BLaER1 (cell line): ENCODE measurements around the gene IZUMO1.

Experiments used
- H3K27ac ChIP-seq: shearing (Covaris generic); formaldehyde crosslinking; 2 replicates; pipeline ENCODE4 v1.8.1; 2022
- H3K27me3 ChIP-seq: shearing (Covaris generic); formaldehyde crosslinking; 2 replicates; pipeline ENCODE4 v1.8.1; 2022
- H3K36me3 ChIP-seq: shearing (Covaris generic); formaldehyde crosslinking; 2 replicates; pipeline ENCODE4 v1.8.1; 2022
- H3K4me1 ChIP-seq: shearing (Covaris generic); formaldehyde crosslinking; 2 replicates; pipeline ENCODE4 v1.8.1; 2022
- H3K4me2 ChIP-seq: shearing (Covaris generic); formaldehyde crosslinking; 2 replicates; pipeline ENCODE4 v1.8.1; 2022
- H3K4me3 ChIP-seq: shearing (Covaris generic); formaldehyde crosslinking; 2 replicates; pipeline ENCODE4 v1.8.1; 2022
- H3K9ac ChIP-seq: shearing (Covaris generic); formaldehyde crosslinking; 2 replicates; pipeline ENCODE4 v1.8.1; 2022
- H3K9me3 ChIP-seq: shearing (Covaris generic); formaldehyde crosslinking; 2 replicates; pipeline ENCODE4 v1.8.1; 2022
- H4K20me1 ChIP-seq: shearing (Covaris generic); formaldehyde crosslinking; 2 replicates; pipeline ENCODE4 v1.8.1; 2022
- Cebpa-rat ChIP-seq: shearing (Covaris generic); IDR thresholded peaks from 2 replicates; pipeline ENCODE4 v1.8.1; 2022

IZUMO1 gene

GRCh38 chr19:48738557-48739403, 7.9 kb downstream of the IZUMO1 start:
- peak overlapping the region; percentile 94 for H3K4me3 ChIP-seq
- no peaks in the 10 kb centered on the region for H3K27me3 ChIP-seq
- TF ChIP-seq Cebpa-rat = no peak
- H3K36me3 ChIP-seq = peaks cover 28% of the 10 kb centered on the region
- H3K27ac ChIP-seq = peak overlapping the region; percentile 98
- H3K9ac ChIP-seq = peak overlapping the region; percentile 95
- peaks cover 34% of the 10 kb centered on the region for H3K4me1 ChIP-seq
- no peaks in the 10 kb centered on the region for H4K20me1 ChIP-seq
- H3K4me2 ChIP-seq = peak overlapping the region; percentile 99
- H3K9me3 ChIP-seq = no peaks in the 10 kb centered on the region

- Histone ChIP-seq H3K27ac (no peak overlapping the region), H3K9me3 (no peaks in the 10 kb centered on the region), H3K4me2 (no peak overlapping the region), H3K4me1 (peaks cover 34% of the 10 kb centered on the region), H3K9ac (no peak overlapping the region), H3K36me3 (peaks cover 33% of the 10 kb centered on the region), H3K27me3 (no peaks in the 10 kb centered on the region), H4K20me1 (no peaks in the 10 kb centered on the region), H3K4me3 (no peak overlapping the region)
- TF ChIP-seq Cebpa-rat = no peak
These were observed 9.2 kb downstream of the IZUMO1 start for GRCh38 chr19:48737360-48737998.

GRCh38 chr19:48735031-48735615, 11.6 kb downstream of the IZUMO1 start:
- H3K27ac ChIP-seq = no peak overlapping the region
- H3K36me3 ChIP-seq = peaks cover 52% of the 10 kb centered on the region

GRCh38 chr19:48734625-48735024, 12.1 kb downstream of the IZUMO1 start:
- Histone ChIP-seq H3K27me3 (no peaks in the 10 kb centered on the region), H3K4me2 (no peak overlapping the region), H3K27ac (no peak overlapping the region), H3K36me3 (peaks cover 57% of the 10 kb centered on the region), H3K4me3 (no peak overlapping the region), H3K9ac (no peak overlapping the region), H3K9me3 (peaks cover 16% of the 10 kb centered on the region), H3K4me1 (peaks cover 11% of the 10 kb centered on the region), H4K20me1 (no peaks in the 10 kb centered on the region)
- TF ChIP-seq Cebpa-rat = no peak

More at GRCh38 chr19:48735031-48735615, 11.6 kb downstream of the IZUMO1 start:
- Histone ChIP-seq H3K27me3 (no peaks in the 10 kb centered on the region), H3K9ac (no peak overlapping the region), H3K4me1 (peaks cover 11% of the 10 kb centered on the region), H3K4me2 (no peak overlapping the region), H3K9me3 (peaks cover 11% of the 10 kb centered on the region), H3K4me3 (no peak overlapping the region), H4K20me1 (no peaks in the 10 kb centered on the region)
- no peak for TF ChIP-seq Cebpa-rat

GRCh38 chr19:48731452-48731851, 15.3 kb downstream of the IZUMO1 start:
- H3K27me3 ChIP-seq = no peaks in the 10 kb centered on the region
- peaks cover 8% of the 10 kb centered on the region for H3K4me1 ChIP-seq
- peaks cover 47% of the 10 kb centered on the region for H3K9me3 ChIP-seq

GRCh38 chr19:48728911-48729664, 17.6 kb downstream of the IZUMO1 start:
- Histone ChIP-seq H3K4me2 (no peak overlapping the region), H3K36me3 (peaks cover 79% of the 10 kb centered on the region), H3K9ac (no peak overlapping the region), H3K4me3 (no peak overlapping the region), H3K4me1 (peaks cover 30% of the 10 kb centered on the region), H3K9me3 (peaks cover 54% of the 10 kb centered on the region), H3K27ac (no peak overlapping the region), H4K20me1 (no peaks in the 10 kb centered on the region), H3K27me3 (no peaks in the 10 kb centered on the region)
- no peak for TF ChIP-seq Cebpa-rat

More at GRCh38 chr19:48731452-48731851, 15.3 kb downstream of the IZUMO1 start:
- H3K27ac ChIP-seq = no peak overlapping the region
- no peak overlapping the region for H3K4me2 ChIP-seq
- H3K4me3 ChIP-seq = no peak overlapping the region
- no peak overlapping the region for H3K9ac ChIP-seq
- no peaks in the 10 kb centered on the region for H4K20me1 ChIP-seq
- TF ChIP-seq Cebpa-rat = no peak
- H3K36me3 ChIP-seq = peaks cover 87% of the 10 kb centered on the region

DNA sequence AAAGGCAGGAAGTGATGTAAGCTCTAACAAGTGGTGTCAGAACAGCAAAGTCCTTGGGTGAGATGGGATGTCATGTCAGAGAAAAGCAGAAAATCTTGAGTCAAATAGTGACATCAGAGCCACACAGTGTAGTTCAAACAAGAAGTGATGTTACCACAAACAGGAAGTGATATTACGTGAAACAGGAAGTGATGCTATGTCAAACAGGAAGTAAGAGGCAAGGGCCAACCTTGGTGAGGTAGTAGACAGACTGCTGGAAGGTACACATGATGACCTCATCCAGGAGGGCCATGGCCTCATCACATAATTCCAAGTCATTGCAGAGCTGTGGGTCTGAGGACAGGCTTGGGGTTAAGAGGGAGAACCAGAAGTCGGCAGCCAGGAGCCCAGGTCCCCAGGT, 20.2 kb downstream of the IZUMO1 start:
- H3K9ac ChIP-seq = no peak overlapping the region
- H4K20me1 ChIP-seq = no peaks in the 10 kb centered on the region
- peaks cover 38% of the 10 kb centered on the region for H3K4me1 ChIP-seq
- H3K4me2 ChIP-seq = peak overlapping the region; percentile 52
- H3K36me3 ChIP-seq = peaks cover 64% of the 10 kb centered on the region
- H3K9me3 ChIP-seq = peaks cover 54% of the 10 kb centered on the region
- H3K27ac ChIP-seq = peak overlapping the region; percentile 82; the same call in 1 of the 2 replicates
- peak overlapping the region; percentile 37; the same call in 1 of the 2 replicates for H3K4me3 ChIP-seq
- no peaks in the 10 kb centered on the region for H3K27me3 ChIP-seq
- no peak for TF ChIP-seq Cebpa-rat

DNA sequence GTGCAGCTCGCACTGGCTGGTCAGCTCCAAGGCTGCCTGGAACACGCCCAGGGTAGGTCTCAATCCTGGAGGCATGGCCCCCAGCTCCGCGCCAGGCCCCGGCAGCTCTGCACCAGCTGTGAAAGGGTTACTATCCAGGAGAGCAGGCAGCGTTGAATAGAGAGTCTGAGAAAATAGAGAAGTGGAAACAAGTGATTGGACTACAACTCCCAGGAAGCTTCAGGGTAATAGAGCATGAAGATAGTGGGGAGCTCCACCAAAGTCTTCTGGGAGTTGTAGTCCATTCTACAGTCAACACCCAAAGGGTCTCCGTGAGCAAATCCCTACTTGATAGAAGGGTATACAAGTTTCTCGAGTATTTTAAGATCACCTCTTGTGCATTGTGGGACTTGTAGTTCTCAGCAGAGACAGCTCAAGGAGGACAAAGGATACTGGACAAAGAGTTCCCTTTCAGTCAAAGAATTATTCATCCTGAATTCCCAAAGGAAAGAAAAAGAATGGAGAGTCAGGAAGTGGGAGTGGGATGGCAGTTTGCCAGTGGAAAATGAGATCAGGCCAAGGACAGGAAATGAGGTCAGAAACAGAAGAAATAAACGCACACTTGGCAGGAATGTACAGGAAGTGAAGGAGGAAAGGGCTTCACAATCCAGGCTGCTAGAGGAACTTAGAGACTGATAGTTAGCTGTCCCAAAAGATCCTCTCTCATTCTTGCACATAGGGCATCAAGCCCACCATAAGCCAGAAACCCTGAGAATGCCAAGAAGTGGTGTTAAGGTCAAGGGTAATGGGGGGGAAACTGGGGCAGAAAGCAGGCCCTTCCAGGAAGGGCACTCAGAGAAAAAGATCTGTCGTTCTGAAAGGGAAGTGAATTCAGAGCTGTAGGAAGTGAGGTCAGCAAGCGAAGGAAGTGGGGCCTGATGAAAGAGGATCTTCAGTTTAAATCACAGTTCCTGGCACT, 21.6 kb downstream of the IZUMO1 start:
- Histone ChIP-seq H3K9ac (peak overlapping the region; percentile 18; the same call in 1 of the 2 replicates), H3K36me3 (peaks cover 50% of the 10 kb centered on the region), H4K20me1 (no peaks in the 10 kb centered on the region), H3K27me3 (no peaks in the 10 kb centered on the region), H3K9me3 (peaks cover 42% of the 10 kb centered on the region), H3K27ac (peak overlapping the region; percentile 82), H3K4me2 (peak overlapping the region; percentile 52), H3K4me3 (peak overlapping the region; percentile 2; the same call in 1 of the 2 replicates), H3K4me1 (peaks cover 47% of the 10 kb centered on the region)
- no peak for TF ChIP-seq Cebpa-rat
